ENCODE measurements around the gene GDAP1L1.

GDAP1L1 gene

GRCh38 chr20:44247131-44247571 is at the start of gene GDAP1L1:
TSS of gene GDAP1L1 (plus strand) at chr20:44247308. CDS start at chr20:44247335, 27 bp downstream.
- Histone ChIP-seq H3K27me3 (ENCODE audit: low read depth) (no peaks in the 10 kb centered on the region), H3K36me3 (replicated peaks) (no peaks in the 10 kb centered on the region), H3K4me1 (no peaks in the 10 kb centered on the region), H3K9me3 (no peaks in the 10 kb centered on the region), H3K4me3 (no peak within 1 kb of the TSS)
- in situ Hi-C loops (cut with MboI; ENCODE audit: low sequenced_read_pairs): no loop called here
- no peak for DNase-seq (ENCODE audit: low spot score in 2 of 2)

GRCh38 chr20:44198872-44199271 is 48.2 kb upstream of the GDAP1L1 start:
- in situ Hi-C loops (cut with MboI; ENCODE audit: low sequenced_read_pairs): no loop called here

DNA sequence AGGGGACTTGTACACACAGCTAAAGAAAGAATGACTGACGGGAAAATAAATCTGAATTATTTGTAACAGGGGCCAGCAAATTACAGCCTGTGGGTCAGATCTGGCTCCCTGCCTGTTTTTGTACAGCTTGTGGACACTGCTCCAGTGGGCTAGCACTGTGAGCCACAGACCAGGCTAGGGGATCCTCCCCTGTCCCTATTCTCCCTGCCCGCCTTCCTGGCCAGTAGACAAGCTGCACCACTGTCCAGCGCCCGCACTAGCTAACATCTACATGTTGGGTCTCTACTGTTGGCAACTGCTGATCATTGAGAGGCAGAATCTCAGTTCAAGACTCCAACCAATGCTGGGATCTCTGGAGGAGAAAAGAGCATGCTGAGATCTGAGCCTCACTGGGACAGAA is 47.2 kb upstream of the GDAP1L1 start:
- Histone ChIP-seq H3K9me3 (no peaks in the 10 kb centered on the region), H3K27me3 (ENCODE audit: low read depth) (no peaks in the 10 kb centered on the region), H3K4me1 (0 out of 2 replicates have a peak, but pooled peaks cover 3% of the 10 kb centered on the region), H3K36me3 (replicated peaks) (peaks cover 67% of the 10 kb centered on the region), H3K4me3 (no peak overlapping the region)
- no peak for DNase-seq (ENCODE audit: low spot score in 2 of 2)
- in situ Hi-C loops (cut with MboI; ENCODE audit: low sequenced_read_pairs): no loop called here

More at GRCh38 chr20:44198872-44199271, 48.2 kb upstream of the GDAP1L1 start:
- peaks cover 58% of the 10 kb centered on the region for H3K36me3 ChIP-seq (replicated peaks)
- H3K4me3 ChIP-seq: no peak overlapping the region
- H3K27me3 ChIP-seq (ENCODE audit: low read depth): no peaks in the 10 kb centered on the region
- DNase-seq (ENCODE audit: low spot score in 2 of 2): no peak
- 0 out of 2 replicates have a peak, but pooled peaks cover 3% of the 10 kb centered on the region for H3K4me1 ChIP-seq
- H3K9me3 ChIP-seq: no peaks in the 10 kb centered on the region

GRCh38 chr20:44200371-44200770 is 46.7 kb upstream of the GDAP1L1 start:
- DNase-seq (ENCODE audit: low spot score in 2 of 2): no peak
- Histone ChIP-seq H3K36me3 (replicated peaks) (peaks cover 72% of the 10 kb centered on the region), H3K4me1 (0 out of 2 replicates have a peak, but pooled peaks cover 3% of the 10 kb centered on the region), H3K4me3 (no peak overlapping the region), H3K27me3 (ENCODE audit: low read depth) (no peaks in the 10 kb centered on the region), H3K9me3 (no peaks in the 10 kb centered on the region)
- in situ Hi-C loops (cut with MboI; ENCODE audit: low sequenced_read_pairs): no loop called here

DNA sequence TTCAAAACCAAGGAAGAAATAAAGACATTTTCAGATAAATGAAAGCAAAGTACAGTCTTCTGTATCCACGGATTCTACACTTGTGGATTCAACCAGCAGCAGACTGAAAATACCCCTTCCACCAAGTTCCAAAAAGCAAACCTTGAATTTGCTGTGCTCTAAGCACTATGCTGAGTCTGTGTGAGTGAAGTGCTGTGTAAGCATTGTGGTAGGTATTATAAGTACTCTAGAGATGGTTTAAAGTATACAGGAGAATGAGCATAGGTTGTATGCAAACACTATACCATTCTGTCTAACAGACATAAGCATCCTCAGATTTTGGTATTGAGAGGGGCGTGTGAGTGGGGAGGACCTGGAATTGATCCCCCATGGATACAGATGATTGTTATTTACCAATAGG is 46.1 kb upstream of the GDAP1L1 start:
- in situ Hi-C loops (cut with MboI; ENCODE audit: low sequenced_read_pairs): no loop called here
- DNase-seq (ENCODE audit: low spot score in 2 of 2): no peak
- peaks cover 75% of the 10 kb centered on the region for H3K36me3 ChIP-seq (replicated peaks)

GRCh38 chr20:44203161-44203560 is 43.9 kb upstream of the GDAP1L1 start:
- H3K36me3 ChIP-seq (replicated peaks): peaks cover 66% of the 10 kb centered on the region
- H3K4me3 ChIP-seq: no peak overlapping the region
- DNase-seq (ENCODE audit: low spot score in 2 of 2): no peak
- in situ Hi-C loops (cut with MboI; ENCODE audit: low sequenced_read_pairs): no loop called here
- H3K4me1 ChIP-seq: peaks cover 7% of the 10 kb centered on the region
- no peaks in the 10 kb centered on the region for H3K27me3 ChIP-seq (ENCODE audit: low read depth)
- no peaks in the 10 kb centered on the region for H3K9me3 ChIP-seq

More for the DNA sequence above, 46.1 kb upstream of the GDAP1L1 start:
- no peak overlapping the region for H3K4me3 ChIP-seq
- H3K27me3 ChIP-seq (ENCODE audit: low read depth): no peaks in the 10 kb centered on the region
- no peaks in the 10 kb centered on the region for H3K9me3 ChIP-seq
- H3K4me1 ChIP-seq: 0 out of 2 replicates have a peak, but pooled peaks cover 3% of the 10 kb centered on the region

DNA sequence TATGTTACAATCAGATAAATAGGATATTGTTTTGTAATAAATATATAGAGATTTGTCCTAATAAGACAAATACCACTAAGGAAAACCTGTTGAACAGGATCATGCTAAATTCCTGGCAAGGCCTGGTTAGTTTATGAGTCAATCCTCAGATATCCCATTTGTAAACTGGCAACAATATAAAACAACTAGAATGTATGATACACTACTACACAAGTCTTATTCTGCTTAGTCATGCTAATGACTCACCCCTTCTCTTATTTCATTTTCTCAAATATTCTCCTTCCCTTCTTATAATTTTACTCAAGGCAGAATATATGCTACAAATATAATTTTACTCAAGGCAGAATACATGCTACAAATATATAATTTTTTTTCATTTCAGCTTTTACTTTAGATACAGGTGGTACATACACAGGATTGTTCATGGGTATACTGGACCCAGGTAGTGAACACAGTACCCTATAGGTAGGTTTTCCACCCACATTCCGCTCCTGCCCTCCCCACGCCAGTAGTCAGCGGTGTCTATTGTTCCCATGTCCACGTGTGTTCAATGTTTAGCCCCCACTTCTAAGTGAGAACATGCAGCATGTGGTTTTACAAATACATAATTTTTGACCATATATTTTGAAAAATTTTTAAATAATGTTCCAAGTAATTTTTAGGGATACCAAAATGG is 42.8 kb upstream of the GDAP1L1 start:
- DNase-seq (ENCODE audit: low spot score in 2 of 2): no peak
- no peak overlapping the region for H3K4me3 ChIP-seq
- peaks cover 17% of the 10 kb centered on the region for H3K4me1 ChIP-seq

GRCh38 chr20:44204832-44205215 is 42.3 kb upstream of the GDAP1L1 start:
- Histone ChIP-seq H3K27me3 (ENCODE audit: low read depth) (no peaks in the 10 kb centered on the region), H3K4me3 (no peak overlapping the region), H3K9me3 (no peaks in the 10 kb centered on the region), H3K4me1 (peaks cover 17% of the 10 kb centered on the region), H3K36me3 (replicated peaks) (peaks cover 54% of the 10 kb centered on the region)
- in situ Hi-C loops (cut with MboI; ENCODE audit: low sequenced_read_pairs): no loop called here
- no peak for DNase-seq (ENCODE audit: low spot score in 2 of 2)

More for the DNA sequence above, 42.8 kb upstream of the GDAP1L1 start:
- no peaks in the 10 kb centered on the region for H3K27me3 ChIP-seq (ENCODE audit: low read depth)
- no peaks in the 10 kb centered on the region for H3K9me3 ChIP-seq
- peaks cover 59% of the 10 kb centered on the region for H3K36me3 ChIP-seq (replicated peaks)
- in situ Hi-C loops (cut with MboI; ENCODE audit: low sequenced_read_pairs): no loop called here

DNA sequence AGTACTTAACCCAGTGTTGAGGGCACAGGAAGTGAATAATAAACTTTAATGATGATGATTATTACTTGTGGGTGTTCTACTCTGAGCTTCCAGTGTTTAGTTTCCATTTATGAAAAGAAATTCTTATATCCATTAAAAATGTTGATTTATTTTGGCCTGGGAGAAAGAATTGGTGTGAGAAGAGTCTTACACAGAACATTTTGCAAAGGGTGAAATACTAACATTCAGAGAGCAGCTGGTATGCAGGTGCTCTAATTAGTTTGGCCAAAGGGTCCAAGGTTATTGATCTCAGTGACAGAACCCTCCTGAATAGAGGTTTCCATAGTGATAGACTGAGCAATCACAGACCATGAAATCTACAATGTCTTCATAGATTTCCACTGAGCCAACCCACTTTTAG is 41.0 kb upstream of the GDAP1L1 start:
- Histone ChIP-seq H3K4me1 (peaks cover 17% of the 10 kb centered on the region), H3K27me3 (ENCODE audit: low read depth) (no peaks in the 10 kb centered on the region), H3K4me3 (no peak overlapping the region), H3K9me3 (no peaks in the 10 kb centered on the region), H3K36me3 (replicated peaks) (peaks cover 52% of the 10 kb centered on the region)
- no peak for DNase-seq (ENCODE audit: low spot score in 2 of 2)
- in situ Hi-C loops (cut with MboI; ENCODE audit: low sequenced_read_pairs): no loop called here

GRCh38 chr20:44207126-44207723 is 39.9 kb upstream of the GDAP1L1 start:
- Histone ChIP-seq H3K9me3 (no peaks in the 10 kb centered on the region), H3K27me3 (ENCODE audit: low read depth) (no peaks in the 10 kb centered on the region), H3K36me3 (replicated peaks) (peaks cover 43% of the 10 kb centered on the region), H3K4me3 (no peak overlapping the region), H3K4me1 (peaks cover 25% of the 10 kb centered on the region)
- in situ Hi-C loops (cut with MboI; ENCODE audit: low sequenced_read_pairs): no loop called here
- no peak for DNase-seq (ENCODE audit: low spot score in 2 of 2)

GRCh38 chr20:44208165-44208564 is 38.9 kb upstream of the GDAP1L1 start:
- Histone ChIP-seq H3K27me3 (ENCODE audit: low read depth) (no peaks in the 10 kb centered on the region), H3K9me3 (no peaks in the 10 kb centered on the region), H3K36me3 (replicated peaks) (peaks cover 34% of the 10 kb centered on the region), H3K4me1 (peaks cover 25% of the 10 kb centered on the region), H3K4me3 (peak overlapping the region; percentile 88)
- in situ Hi-C loops (cut with MboI; ENCODE audit: low sequenced_read_pairs): no loop called here
- DNase-seq (ENCODE audit: low spot score in 2 of 2): no peak

DNA sequence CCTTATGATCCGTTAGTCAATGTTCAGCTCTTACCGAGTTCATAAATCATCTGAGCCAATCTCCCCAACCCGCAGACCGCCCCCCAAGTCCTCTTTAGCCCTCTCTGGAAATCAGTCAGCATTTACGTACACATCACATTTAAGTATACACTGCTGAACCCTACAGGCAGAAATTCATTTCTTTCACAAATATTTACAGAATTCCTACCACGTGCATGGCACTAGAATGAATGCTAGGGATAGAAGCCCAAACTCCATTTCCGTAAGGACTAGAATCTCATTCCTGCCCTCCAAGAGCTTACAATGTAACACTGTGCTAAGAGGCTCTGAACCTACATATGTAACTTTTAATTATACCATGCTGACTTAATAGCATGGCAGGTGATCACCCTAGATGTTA is 38.3 kb upstream of the GDAP1L1 start:
- peaks cover 30% of the 10 kb centered on the region for H3K36me3 ChIP-seq (replicated peaks)
- no peak for DNase-seq (ENCODE audit: low spot score in 2 of 2)
- H3K4me1 ChIP-seq: peaks cover 25% of the 10 kb centered on the region
- no peaks in the 10 kb centered on the region for H3K9me3 ChIP-seq
- in situ Hi-C loops (cut with MboI; ENCODE audit: low sequenced_read_pairs): no loop called here
- no peaks in the 10 kb centered on the region for H3K27me3 ChIP-seq (ENCODE audit: low read depth)
- H3K4me3 ChIP-seq: peak overlapping the region; percentile 88

DNA sequence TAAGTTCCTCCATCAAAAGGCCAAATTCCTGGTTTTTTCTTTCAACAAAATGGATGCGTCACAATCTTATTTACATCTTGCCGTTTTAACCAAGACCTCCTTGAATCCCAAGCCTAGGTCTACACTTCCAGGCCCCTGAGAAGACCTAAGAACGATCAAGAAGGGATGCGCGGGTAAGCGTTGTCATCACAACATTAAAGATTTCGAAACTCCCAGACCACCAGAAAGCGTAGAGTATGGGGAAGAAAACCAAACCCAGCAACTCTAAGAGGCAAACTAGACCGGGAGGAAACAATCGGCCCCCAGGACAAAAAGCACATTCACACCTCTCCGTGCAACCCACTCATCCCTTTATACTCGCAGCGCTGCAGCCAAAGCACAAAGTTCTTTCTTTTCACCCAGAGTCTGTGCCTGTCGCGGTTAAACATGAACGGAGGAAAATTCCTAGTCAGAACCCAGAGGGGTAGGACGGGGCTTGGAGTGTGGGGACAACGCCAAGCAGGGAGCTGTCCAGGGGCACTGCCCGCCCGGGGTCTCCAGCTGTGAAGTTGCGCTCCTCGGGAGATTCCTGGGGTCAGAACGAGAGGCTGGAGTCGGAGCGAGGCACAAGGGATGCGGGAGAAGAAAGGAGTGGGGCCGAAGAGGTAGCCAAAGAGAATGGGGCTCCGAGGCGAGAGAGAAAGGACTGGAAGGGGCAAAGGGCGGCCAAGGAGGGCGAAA is 37.3 kb upstream of the GDAP1L1 start:
- Histone ChIP-seq H3K4me1 (peaks cover 25% of the 10 kb centered on the region), H3K4me3 (peak overlapping the region; percentile 88), H3K36me3 (replicated peaks) (peaks cover 21% of the 10 kb centered on the region), H3K27me3 (ENCODE audit: low read depth) (no peaks in the 10 kb centered on the region), H3K9me3 (no peaks in the 10 kb centered on the region)
- DNase-seq (ENCODE audit: low spot score in 2 of 2): no peak
- in situ Hi-C loops (cut with MboI; ENCODE audit: low sequenced_read_pairs): loop anchor here (10.0 kb wide), 1 partner anchor 255 kb away; no protein-coding TSS in a partner anchor
